Gastrocnemius medialis (tissue), 4 donors: ENCODE results near the gene RAN.

ENCODE experiments used
- POLR2A ChIP-seq, 2 donors: fragments of 450-650 bp; IDR thresholded peaks; one replicate each; pipeline ENCODE4 v1.6.1; 2017; ENCODE audit warnings: antibody characterized with exemption in 2 of 2, mild to moderate bottlenecking in 2 of 2, moderate library complexity in 2 of 2
- TF ChIP-seq, protein P1 (sequence below), 5 experiments: fragments of 450-650 bp in 3 of 5; fragments of 200-600 bp in 2 of 5; sonication (generic) in 2 of 5; IDR thresholded peaks in 4 of 5; conservative IDR thresholded peaks in 1 of 5; 1 replicate in 4 of 5; 2 replicates in 1 of 5; pipeline ENCODE4 v1.5.1; 2016 to 2019; ENCODE audit warnings: antibody characterized with exemption in 5 of 5, mild to moderate bottlenecking in 3 of 5, moderate library complexity in 3 of 5

DNA sequence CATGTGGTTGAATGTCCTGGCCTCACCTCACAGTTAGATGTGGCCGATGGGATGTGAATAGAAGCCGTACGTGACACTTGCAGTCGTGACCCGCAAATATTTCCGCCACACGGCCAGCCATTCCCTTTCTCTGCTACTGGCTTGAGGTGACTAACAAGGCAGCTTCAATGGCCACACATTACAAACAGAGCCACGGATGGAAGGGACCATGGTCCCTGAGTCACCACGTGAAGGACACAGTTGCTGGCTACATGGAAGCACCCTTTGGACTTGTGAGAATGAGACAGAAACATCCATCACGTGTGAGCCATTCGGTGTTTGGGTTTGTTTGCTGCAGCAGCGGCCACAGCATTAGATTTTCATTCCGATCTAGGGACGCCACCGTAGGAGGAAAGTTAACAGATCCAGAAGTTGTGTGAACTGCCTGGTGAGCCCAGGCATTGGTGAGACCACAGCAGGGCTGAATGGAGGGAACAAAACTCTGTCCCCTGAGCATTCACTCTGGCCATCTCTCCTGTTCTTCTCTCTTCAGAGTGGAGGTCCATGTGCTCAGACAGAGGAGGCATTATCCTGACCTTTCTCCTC lies 48.3 kb downstream of the RAN start:
- no peak for TF ChIP-seq POLR2A (IDR thresholded peaks at IDR 0.05)
- TF ChIP-seq, protein P1, sequence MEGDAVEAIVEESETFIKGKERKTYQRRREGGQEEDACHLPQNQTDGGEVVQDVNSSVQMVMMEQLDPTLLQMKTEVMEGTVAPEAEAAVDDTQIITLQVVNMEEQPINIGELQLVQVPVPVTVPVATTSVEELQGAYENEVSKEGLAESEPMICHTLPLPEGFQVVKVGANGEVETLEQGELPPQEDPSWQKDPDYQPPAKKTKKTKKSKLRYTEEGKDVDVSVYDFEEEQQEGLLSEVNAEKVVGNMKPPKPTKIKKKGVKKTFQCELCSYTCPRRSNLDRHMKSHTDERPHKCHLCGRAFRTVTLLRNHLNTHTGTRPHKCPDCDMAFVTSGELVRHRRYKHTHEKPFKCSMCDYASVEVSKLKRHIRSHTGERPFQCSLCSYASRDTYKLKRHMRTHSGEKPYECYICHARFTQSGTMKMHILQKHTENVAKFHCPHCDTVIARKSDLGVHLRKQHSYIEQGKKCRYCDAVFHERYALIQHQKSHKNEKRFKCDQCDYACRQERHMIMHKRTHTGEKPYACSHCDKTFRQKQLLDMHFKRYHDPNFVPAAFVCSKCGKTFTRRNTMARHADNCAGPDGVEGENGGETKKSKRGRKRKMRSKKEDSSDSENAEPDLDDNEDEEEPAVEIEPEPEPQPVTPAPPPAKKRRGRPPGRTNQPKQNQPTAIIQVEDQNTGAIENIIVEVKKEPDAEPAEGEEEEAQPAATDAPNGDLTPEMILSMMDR (IDR thresholded peaks at IDR 0.05 in 4 of 5, conservative IDR thresholded peaks at IDR 0.05 in 1 of 5), result no peak
